Liver (tissue), 9 donors: ENCODE results near the gene TXK. TPM values are rescaled to one million over a fixed set of nuclear protein-coding genes. Genes with fewer than 3 reads are reported as not detected.

Source experiments
- DNase-seq: peaks from one replicate; pipeline ENCODE4 v3.0.0-alpha.2; 2017; ENCODE audit warnings: low spot score
- H3K27ac ChIP-seq, 2 donors: one replicate each; pipeline ENCODE4 v1.7.0; 2013; ENCODE audit warnings: inconsistent platforms in 2 of 2, low read length in 2 of 2, control low read depth in 1 of 2, low read depth in 1 of 2, mild to moderate bottlenecking in 1 of 2
- H3K27me3 ChIP-seq, 4 donors: one replicate each; pipeline versions ENCODE4 v1.6.1 to v1.7.0; 2013; ENCODE audit warnings: low read length in 3 of 4, inconsistent platforms in 1 of 4, mild to moderate bottlenecking in 1 of 4, moderate library complexity in 1 of 4; ENCODE audit not compliant: control insufficient read depth in 4 of 4, insufficient read depth in 4 of 4
- H3K36me3 ChIP-seq, 4 donors: one replicate each; pipeline versions ENCODE4 v1.6.1 to v1.7.0; 2013; ENCODE audit warnings: low read length in 3 of 4, mild to moderate bottlenecking in 3 of 4, low read depth in 1 of 4, moderate library complexity in 1 of 4; ENCODE audit not compliant: control insufficient read depth in 4 of 4, insufficient read depth in 3 of 4
- H3K4me1 ChIP-seq, 4 donors: one replicate each; pipeline versions ENCODE4 v1.6.1 to v1.7.0; 2013; ENCODE audit warnings: low read length in 3 of 4, mild to moderate bottlenecking in 3 of 4, moderate library complexity in 1 of 4; ENCODE audit not compliant: control insufficient read depth in 4 of 4, insufficient read depth in 4 of 4
- H3K4me3 ChIP-seq, 3 donors: one replicate each; pipeline versions ENCODE4 v1.6.1 to v1.7.0; 2013; ENCODE audit warnings: low read length in 3 of 3, control low read depth in 1 of 3, low read depth in 1 of 3, mild to moderate bottlenecking in 1 of 3
- H3K9ac ChIP-seq, 2 donors: one replicate each; pipeline ENCODE4 v1.7.0; 2013; ENCODE audit warnings: low read length in 2 of 2, mild to moderate bottlenecking in 2 of 2, moderate library complexity in 2 of 2, control low read depth in 1 of 2, low read depth in 1 of 2
- H3K9me3 ChIP-seq, 4 donors: one replicate each; pipeline versions ENCODE4 v1.6.1 to v1.7.0; 2013; ENCODE audit warnings: low read length in 3 of 4; ENCODE audit not compliant: control insufficient read depth in 4 of 4
- EGR1 ChIP-seq, 2 donors: IDR thresholded peaks; 2 replicates each; pipeline ENCODE4 v1.6.1; 2016 to 2018; ENCODE audit warnings: antibody characterized with exemption in 2 of 2, low read depth in 2 of 2
- FOXA1 ChIP-seq: IDR thresholded peaks from 2 replicates; pipeline ENCODE4 v1.6.1; 2016; ENCODE audit warnings: antibody characterized with exemption
- FOXA2 ChIP-seq: IDR thresholded peaks from 2 replicates; pipeline ENCODE4 v1.6.1; 2016; ENCODE audit warnings: antibody characterized with exemption
- GABPA ChIP-seq, 2 donors: IDR thresholded peaks in 1 of 2; conservative IDR thresholded peaks in 1 of 2; 2 replicates each; pipeline ENCODE4 v1.6.1; 2016; ENCODE audit warnings: antibody characterized with exemption in 2 of 2, mild to moderate bottlenecking in 1 of 2, moderate library complexity in 1 of 2
- HNF4A ChIP-seq, 2 donors: conservative IDR thresholded peaks; 2 replicates each; pipeline ENCODE4 v1.6.1; 2016; ENCODE audit warnings: antibody characterized with exemption in 2 of 2, mild to moderate bottlenecking in 2 of 2
- HNF4G ChIP-seq: IDR thresholded peaks from 2 replicates; pipeline ENCODE4 v1.6.1; 2016; ENCODE audit warnings: antibody characterized with exemption
- RAD21 ChIP-seq, 2 donors: IDR thresholded peaks; 2 replicates each; pipeline ENCODE4 v1.6.1; 2016; ENCODE audit warnings: antibody characterized with exemption in 2 of 2, mild to moderate bottlenecking in 2 of 2
- RXRA ChIP-seq, 2 donors: IDR thresholded peaks; 2 replicates each; pipeline ENCODE4 v1.6.1; 2017 to 2018; ENCODE audit warnings: antibody characterized with exemption in 2 of 2, mild to moderate bottlenecking in 1 of 2
- SP1 ChIP-seq: IDR thresholded peaks from 2 replicates; pipeline ENCODE4 v1.6.1; 2018; ENCODE audit warnings: antibody characterized with exemption, mild to moderate bottlenecking
- WGBS: extraction: QIAGEN DNeasy Blood & Tissue Kit; methylation state at CpG from one replicate; pipeline ENCODE4 v1.1.7; 2013; 5-methylcytosine and 5-hydroxymethylcytosine counted together
- polyA plus RNA-seq, 2 donors: library from polyadenylated mRNA; stranded (reverse) in 1 of 2; unstranded in 1 of 2; fragments of 200-250 nt in 1 of 2; fragments of >200 nt in 1 of 2; fragmentation: Nextera tagmentation in 1 of 2; extraction: Ambion mirVana in 1 of 2; gene quantifications; one replicate each; pipeline versions ENCODE4 v1.2.1 to v1.2.3, GENCODE V29; 2013 to 2015
- total RNA-seq, 2 donors: library from RNA; depleted of rRNA; stranded (reverse); fragments of >200 nt; gene quantifications; one replicate each; pipeline ENCODE4 v1.2.3, GENCODE V29; 2014
- TF ChIP-seq, protein P1 (sequence below): IDR thresholded peaks from 2 replicates; pipeline ENCODE4 v1.6.1; 2016; ENCODE audit warnings: antibody characterized with exemption, mild to moderate bottlenecking
- TF ChIP-seq, protein P2 (sequence below): fragments of 150-350 bp; IDR thresholded peaks from 2 replicates; pipeline ENCODE4 v1.5.1; 2017; ENCODE audit warnings: improper control_type of control experiment, low read depth, low read length; ENCODE audit not compliant: missing input control
- TF ChIP-seq, protein P3 (sequence below): IDR thresholded peaks from 2 replicates; pipeline ENCODE4 v1.6.1; 2016; ENCODE audit warnings: antibody characterized with exemption
- donor health status: healthy.
- donor health status: healthy.
- donor health status: healthy.
- donor health status: healthy.
- donor health status: healthy.

TXK gene
- total and polyA plus RNA-seq, 4 donors: 0.43 to 4.9 (median 1.4) TPM

DNA sequence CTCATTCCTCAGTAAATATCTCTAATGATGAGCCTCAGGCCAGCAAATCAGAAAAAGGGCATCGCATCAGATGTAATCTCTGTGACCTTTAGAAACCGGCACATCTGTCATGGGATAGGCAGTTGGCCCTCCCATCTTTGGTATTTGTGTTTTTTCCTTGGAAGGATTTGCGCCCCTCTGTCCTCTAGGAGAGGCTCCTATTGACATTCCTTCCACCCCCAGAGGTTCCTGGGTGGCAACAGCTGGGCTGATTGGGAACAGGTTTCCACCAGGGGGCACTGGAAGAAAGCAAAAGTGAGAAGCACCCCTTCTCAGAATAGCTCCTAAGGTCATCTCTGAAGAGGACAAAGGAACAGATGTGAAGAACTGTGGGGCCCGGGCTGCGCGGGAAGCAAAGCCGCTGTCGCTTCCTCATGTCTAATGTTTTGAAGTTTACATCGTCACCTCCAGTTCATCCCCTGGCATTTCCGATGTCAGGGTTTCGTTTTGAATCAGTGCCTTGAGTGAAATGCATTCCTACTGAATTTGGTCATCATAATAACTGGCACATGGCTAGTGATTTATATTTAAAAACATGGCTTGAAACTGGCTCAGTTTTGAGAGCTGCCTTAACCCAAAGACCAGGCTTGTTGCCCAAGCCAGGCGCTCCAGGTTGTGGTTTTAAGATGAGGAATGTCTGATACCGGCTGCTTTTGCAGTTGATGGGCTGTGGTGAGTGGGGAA, 6.2 kb downstream of the TXK start:
- no peaks in the 10 kb centered on the region for H3K9me3 ChIP-seq
- H3K27me3 ChIP-seq: no peaks in the 10 kb centered on the region
- H3K9ac ChIP-seq: no peak overlapping the region
- no peaks in the 10 kb centered on the region for H3K36me3 ChIP-seq
- TF ChIP-seq RAD21 (IDR thresholded peaks at IDR 0.05) (peak; percentile 84 to 89), HNF4A (conservative IDR thresholded peaks at IDR 0.05) (peak in 1 of 2 donors; percentile 9), FOXA2 (peak; percentile 2)
- TF ChIP-seq, protein P1, sequence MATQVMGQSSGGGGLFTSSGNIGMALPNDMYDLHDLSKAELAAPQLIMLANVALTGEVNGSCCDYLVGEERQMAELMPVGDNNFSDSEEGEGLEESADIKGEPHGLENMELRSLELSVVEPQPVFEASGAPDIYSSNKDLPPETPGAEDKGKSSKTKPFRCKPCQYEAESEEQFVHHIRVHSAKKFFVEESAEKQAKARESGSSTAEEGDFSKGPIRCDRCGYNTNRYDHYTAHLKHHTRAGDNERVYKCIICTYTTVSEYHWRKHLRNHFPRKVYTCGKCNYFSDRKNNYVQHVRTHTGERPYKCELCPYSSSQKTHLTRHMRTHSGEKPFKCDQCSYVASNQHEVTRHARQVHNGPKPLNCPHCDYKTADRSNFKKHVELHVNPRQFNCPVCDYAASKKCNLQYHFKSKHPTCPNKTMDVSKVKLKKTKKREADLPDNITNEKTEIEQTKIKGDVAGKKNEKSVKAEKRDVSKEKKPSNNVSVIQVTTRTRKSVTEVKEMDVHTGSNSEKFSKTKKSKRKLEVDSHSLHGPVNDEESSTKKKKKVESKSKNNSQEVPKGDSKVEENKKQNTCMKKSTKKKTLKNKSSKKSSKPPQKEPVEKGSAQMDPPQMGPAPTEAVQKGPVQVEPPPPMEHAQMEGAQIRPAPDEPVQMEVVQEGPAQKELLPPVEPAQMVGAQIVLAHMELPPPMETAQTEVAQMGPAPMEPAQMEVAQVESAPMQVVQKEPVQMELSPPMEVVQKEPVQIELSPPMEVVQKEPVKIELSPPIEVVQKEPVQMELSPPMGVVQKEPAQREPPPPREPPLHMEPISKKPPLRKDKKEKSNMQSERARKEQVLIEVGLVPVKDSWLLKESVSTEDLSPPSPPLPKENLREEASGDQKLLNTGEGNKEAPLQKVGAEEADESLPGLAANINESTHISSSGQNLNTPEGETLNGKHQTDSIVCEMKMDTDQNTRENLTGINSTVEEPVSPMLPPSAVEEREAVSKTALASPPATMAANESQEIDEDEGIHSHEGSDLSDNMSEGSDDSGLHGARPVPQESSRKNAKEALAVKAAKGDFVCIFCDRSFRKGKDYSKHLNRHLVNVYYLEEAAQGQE: no peak
- TF ChIP-seq, protein P2, sequence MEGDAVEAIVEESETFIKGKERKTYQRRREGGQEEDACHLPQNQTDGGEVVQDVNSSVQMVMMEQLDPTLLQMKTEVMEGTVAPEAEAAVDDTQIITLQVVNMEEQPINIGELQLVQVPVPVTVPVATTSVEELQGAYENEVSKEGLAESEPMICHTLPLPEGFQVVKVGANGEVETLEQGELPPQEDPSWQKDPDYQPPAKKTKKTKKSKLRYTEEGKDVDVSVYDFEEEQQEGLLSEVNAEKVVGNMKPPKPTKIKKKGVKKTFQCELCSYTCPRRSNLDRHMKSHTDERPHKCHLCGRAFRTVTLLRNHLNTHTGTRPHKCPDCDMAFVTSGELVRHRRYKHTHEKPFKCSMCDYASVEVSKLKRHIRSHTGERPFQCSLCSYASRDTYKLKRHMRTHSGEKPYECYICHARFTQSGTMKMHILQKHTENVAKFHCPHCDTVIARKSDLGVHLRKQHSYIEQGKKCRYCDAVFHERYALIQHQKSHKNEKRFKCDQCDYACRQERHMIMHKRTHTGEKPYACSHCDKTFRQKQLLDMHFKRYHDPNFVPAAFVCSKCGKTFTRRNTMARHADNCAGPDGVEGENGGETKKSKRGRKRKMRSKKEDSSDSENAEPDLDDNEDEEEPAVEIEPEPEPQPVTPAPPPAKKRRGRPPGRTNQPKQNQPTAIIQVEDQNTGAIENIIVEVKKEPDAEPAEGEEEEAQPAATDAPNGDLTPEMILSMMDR: peak; percentile 60
- H3K27ac ChIP-seq: no peak overlapping the region
- H3K4me3 ChIP-seq: peak overlapping the region in 1 of 3 donors; percentile 22
- DNase-seq: peak; percentile 73
- WGBS: 23% methylated on average over 13 of the region's 13 CpGs
- H3K4me1 ChIP-seq: peaks cover 0 to 8% (median 4%) of the 10 kb centered on the region in 4 donors

DNA sequence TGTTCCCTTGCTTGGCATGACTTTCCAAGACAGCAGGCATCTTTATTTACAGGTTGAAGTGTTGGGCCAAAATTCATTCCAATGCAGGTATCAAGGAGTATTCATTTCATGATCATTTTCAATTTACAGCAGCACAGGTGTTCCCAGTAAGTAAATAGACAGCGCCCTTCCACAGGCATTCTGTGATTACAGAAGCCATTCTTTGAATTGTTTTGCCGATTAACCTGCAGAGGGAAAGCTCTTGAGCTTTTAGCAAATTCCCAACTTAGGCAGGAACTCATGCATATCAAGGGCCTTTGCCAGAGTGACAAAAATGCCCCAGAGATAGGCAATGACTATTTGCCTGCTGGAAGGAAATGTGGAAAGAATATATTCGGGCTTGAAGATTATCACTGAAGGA, 6.8 kb downstream of the TXK start:
- H3K27me3 ChIP-seq: no peaks in the 10 kb centered on the region
- H3K9me3 ChIP-seq: no peaks in the 10 kb centered on the region
- no peak overlapping the region for H3K9ac ChIP-seq
- H3K4me1 ChIP-seq: peaks cover 0 to 8% (median 4%) of the 10 kb centered on the region in 4 donors
- no peak overlapping the region for H3K27ac ChIP-seq
- H3K36me3 ChIP-seq: no peaks in the 10 kb centered on the region
- TF ChIP-seq GABPA (IDR thresholded peaks at IDR 0.05 in 1 of 2, conservative IDR thresholded peaks at IDR 0.05 in 1 of 2) (no peak), HNF4G (no peak), RXRA (IDR thresholded peaks at IDR 0.05) (no peak), EGR1 (IDR thresholded peaks at IDR 0.05; ENCODE audit: low read depth in 2 of 2) (no peak), SP1 (no peak), RAD21 (IDR thresholded peaks at IDR 0.05) (no peak), FOXA1 (no peak)
- TF ChIP-seq, protein P3, sequence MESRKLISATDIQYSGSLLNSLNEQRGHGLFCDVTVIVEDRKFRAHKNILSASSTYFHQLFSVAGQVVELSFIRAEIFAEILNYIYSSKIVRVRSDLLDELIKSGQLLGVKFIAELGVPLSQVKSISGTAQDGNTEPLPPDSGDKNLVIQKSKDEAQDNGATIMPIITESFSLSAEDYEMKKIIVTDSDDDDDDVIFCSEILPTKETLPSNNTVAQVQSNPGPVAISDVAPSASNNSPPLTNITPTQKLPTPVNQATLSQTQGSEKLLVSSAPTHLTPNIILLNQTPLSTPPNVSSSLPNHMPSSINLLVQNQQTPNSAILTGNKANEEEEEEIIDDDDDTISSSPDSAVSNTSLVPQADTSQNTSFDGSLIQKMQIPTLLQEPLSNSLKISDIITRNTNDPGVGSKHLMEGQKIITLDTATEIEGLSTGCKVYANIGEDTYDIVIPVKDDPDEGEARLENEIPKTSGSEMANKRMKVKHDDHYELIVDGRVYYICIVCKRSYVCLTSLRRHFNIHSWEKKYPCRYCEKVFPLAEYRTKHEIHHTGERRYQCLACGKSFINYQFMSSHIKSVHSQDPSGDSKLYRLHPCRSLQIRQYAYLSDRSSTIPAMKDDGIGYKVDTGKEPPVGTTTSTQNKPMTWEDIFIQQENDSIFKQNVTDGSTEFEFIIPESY: no peak
- TF ChIP-seq, protein P2: no peak
- DNase-seq: no peak
- H3K4me3 ChIP-seq: no peak overlapping the region
- 33% methylated on average over 3 of the region's 3 CpGs for WGBS
